RWPE1 (cell line): ENCODE data around the gene SNAPC4.

Experiments
- CTCF ChIA-PET: fragments of 350-600 bp; sonication (Branson Sonifier 250); formaldehyde crosslinking; extraction: SDS; loops from one replicate; lab custom pipeline; 2021; lab: Yijun Ruan, JAX
- POLR2A ChIA-PET: fragments of 400-600 bp; formaldehyde crosslinking; extraction: SDS; loops from one replicate; lab custom pipeline; 2020; ENCODE audit warnings: antibody characterized with exemption; ENCODE audit not compliant: low non-redundant PET; lab: Yijun Ruan, JAX
- DNase-seq: peaks from one replicate; pipeline ENCODE4 v3.0.0; 2012; ENCODE audit warnings: low spot score
- H3K27ac ChIP-seq: fragments of 450-650 bp; 2 replicates; pipeline ENCODE4 v1.5.1; 2017
- TF ChIP-seq, protein P1 (sequence below): fragments of 450-650 bp; conservative IDR thresholded peaks from 2 replicates; pipeline ENCODE4 v1.5.1; 2017; ENCODE audit warnings: low read depth, mild to moderate bottlenecking

The SNAPC4 gene

GRCh38 chr9:136438548-136439480 is 38.8 kb upstream of the SNAPC4 start:
- peak; percentile 64 for DNase-seq
- TF ChIP-seq, protein P1, sequence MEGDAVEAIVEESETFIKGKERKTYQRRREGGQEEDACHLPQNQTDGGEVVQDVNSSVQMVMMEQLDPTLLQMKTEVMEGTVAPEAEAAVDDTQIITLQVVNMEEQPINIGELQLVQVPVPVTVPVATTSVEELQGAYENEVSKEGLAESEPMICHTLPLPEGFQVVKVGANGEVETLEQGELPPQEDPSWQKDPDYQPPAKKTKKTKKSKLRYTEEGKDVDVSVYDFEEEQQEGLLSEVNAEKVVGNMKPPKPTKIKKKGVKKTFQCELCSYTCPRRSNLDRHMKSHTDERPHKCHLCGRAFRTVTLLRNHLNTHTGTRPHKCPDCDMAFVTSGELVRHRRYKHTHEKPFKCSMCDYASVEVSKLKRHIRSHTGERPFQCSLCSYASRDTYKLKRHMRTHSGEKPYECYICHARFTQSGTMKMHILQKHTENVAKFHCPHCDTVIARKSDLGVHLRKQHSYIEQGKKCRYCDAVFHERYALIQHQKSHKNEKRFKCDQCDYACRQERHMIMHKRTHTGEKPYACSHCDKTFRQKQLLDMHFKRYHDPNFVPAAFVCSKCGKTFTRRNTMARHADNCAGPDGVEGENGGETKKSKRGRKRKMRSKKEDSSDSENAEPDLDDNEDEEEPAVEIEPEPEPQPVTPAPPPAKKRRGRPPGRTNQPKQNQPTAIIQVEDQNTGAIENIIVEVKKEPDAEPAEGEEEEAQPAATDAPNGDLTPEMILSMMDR = no peak
- peak overlapping the region; percentile 77 for H3K27ac ChIP-seq
- ChIA-PET POLR2A (no interaction called here), CTCF (interaction anchor here (0.6 to 0.8 kb wide), 6 partner anchors 82 to 727 kb away, joined by 3 to 9 read pairs (median 4); no protein-coding TSS in a partner anchor)

- POLR2A ChIA-PET = no interaction called here
- peak overlapping the region; percentile 77 for H3K27ac ChIP-seq
- TF ChIP-seq, protein P1 = no peak
- CTCF ChIA-PET = interaction anchor here (0.6 to 0.8 kb wide), 5 partner anchors 32 to 342 kb away, joined by 3 to 4 read pairs (median 3); no protein-coding TSS in a partner anchor
- DNase-seq = peak; percentile 43
Measured at GRCh38 chr9:136437839-136438547, 38.0 kb upstream of the SNAPC4 start.

DNA sequence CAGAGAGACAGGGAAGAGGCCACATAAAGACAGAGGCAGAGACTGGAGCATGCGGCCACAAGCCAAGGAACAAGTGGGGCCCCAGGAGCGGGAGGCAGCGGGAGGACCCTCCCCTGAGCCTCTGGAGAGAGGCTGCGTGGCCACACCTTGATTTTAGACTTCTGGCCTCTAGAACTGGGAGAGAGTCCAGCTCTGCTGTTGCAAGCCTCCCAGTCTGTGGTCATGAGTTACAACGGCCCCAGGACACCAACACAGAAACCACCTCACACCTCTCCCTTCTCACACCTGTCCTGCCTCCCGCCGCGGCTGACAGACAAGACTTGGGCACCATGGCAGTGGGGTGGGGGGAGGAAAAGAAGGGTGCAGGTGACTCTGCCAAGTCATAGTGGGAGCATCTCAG is 37.5 kb upstream of the SNAPC4 start:
- DNase-seq = peak; percentile 31
- CTCF ChIA-PET = interaction anchor here (0.6 to 0.8 kb wide), 3 partner anchors 33 to 342 kb away, joined by 3 to 4 read pairs (median 3); no protein-coding TSS in a partner anchor
- H3K27ac ChIP-seq = peak overlapping the region; percentile 77
- TF ChIP-seq, protein P1 = no peak
- POLR2A ChIA-PET = no interaction called here

GRCh38 chr9:136436055-136436634 is 36.2 kb upstream of the SNAPC4 start:
- ChIA-PET CTCF (interaction anchor here (0.7 to 1.0 kb wide), 2 partner anchors 11 to 112 kb away, joined by 3 read pairs; no protein-coding TSS in a partner anchor), POLR2A (no interaction called here)
- DNase-seq = no peak
- peak overlapping the region; percentile 16 for H3K27ac ChIP-seq
- TF ChIP-seq, protein P1 = no peak

GRCh38 chr9:136434580-136435169 is 34.7 kb upstream of the SNAPC4 start:
- POLR2A ChIA-PET = interaction anchor here (0.5 to 0.6 kb wide), 2 partner anchors 141 to 256 kb away, joined by 3 read pairs; no protein-coding TSS in a partner anchor
- CTCF ChIA-PET = interaction anchor here (0.6 to 0.7 kb wide), 2 partner anchors 30 to 89 kb away, joined by 3 read pairs; no protein-coding TSS in a partner anchor
- TF ChIP-seq, protein P1 = no peak
- 0 out of 2 replicates have a peak overlapping the region, but pooled peaks have one; percentile 16 for H3K27ac ChIP-seq
- no peak for DNase-seq
